Activated T-cell treated with anti-CD3 and anti-CD28 coated beads, Interleukin-2, amount 50 U/mL, for 1 hour (primary cell): ENCODE measurements around the gene PDE10A.

Source experiments
- DNase-seq: peaks from one replicate; pipeline ENCODE4 v3.0.0-alpha.2; 2020

Gene PDE10A

GRCh38 chr6:165662749-165663376, at the start of gene PDE10A:
PDE10A (minus strand) TSS chr6:165663241; CDS start chr6:165662811, 430 bp downstream.
- DNase-seq: no peak

DNA sequence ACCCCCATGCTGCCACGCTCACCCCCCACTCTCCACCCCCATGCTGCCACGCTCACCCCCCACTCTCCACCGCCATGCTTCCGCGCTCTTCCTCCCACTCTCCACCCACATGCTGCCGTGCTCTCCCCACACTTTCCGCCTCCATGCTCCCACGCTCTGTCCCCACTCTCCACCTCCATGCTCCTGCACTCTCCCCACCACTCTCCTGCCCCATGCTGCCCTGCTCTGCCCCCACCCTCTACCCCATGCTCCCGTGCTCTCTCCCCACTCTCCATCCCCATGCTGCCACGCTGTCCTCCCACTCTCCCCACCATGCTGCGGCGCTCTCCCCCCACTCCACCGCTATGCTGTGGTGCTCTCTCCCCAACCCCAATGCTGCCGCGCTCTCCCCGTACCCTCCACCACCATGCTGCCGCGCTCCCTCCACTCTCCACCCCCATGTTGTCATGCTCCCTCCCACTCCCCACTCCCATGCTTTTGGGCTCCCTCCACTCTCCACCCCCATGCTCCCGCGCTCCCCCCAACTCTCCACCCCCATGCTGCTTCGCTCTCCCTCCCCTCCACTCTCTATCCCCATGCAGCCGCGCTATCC, 46.0 kb upstream of the PDE10A start:
- DNase-seq: no peak

- DNase-seq: no peak
These were observed 44.2 kb upstream of the PDE10A start for GRCh38 chr6:165707067-165707853.

DNA sequence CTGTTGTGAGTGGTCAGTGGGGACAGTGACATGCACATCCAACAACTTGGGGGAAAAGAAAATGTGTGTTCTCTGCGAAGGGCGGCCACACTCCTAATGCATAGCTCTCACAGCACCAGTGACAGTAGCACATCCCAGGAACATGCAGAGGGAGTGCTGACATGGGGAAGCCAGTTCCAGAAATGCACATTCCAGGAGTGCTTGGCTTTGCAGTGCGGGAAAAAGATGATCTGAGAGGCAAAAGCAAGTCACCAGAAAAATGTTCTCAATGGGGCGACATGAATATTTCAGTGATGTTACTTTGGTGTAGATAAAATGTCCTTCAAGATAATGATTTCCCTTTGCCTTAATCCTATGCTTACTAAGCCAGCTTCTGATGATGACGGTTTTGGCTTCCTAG, 42.9 kb upstream of the PDE10A start:
- DNase-seq: no peak

GRCh38 chr6:165704045-165704748, 41.2 kb upstream of the PDE10A start:
- DNase-seq: no peak

DNA sequence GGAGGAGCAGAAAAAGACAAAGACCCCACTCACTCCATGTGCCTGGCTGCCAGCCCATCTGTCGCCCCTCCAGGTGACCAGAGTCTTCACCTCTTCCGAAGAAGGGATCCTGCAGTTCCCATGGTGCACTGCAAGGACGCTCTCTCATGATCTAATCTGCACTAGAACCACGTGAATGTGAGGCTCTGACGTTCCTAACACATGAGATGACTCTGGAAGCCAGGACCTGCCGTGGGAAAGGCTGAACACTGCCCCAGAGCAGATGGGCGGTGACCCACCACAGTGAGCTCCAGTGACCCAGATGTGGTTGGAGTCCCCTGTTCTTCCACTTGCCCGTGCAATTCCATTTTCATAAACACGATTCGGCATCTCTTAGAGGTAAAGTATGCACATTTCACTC, 39.6 kb upstream of the PDE10A start:
- no peak for DNase-seq

DNA sequence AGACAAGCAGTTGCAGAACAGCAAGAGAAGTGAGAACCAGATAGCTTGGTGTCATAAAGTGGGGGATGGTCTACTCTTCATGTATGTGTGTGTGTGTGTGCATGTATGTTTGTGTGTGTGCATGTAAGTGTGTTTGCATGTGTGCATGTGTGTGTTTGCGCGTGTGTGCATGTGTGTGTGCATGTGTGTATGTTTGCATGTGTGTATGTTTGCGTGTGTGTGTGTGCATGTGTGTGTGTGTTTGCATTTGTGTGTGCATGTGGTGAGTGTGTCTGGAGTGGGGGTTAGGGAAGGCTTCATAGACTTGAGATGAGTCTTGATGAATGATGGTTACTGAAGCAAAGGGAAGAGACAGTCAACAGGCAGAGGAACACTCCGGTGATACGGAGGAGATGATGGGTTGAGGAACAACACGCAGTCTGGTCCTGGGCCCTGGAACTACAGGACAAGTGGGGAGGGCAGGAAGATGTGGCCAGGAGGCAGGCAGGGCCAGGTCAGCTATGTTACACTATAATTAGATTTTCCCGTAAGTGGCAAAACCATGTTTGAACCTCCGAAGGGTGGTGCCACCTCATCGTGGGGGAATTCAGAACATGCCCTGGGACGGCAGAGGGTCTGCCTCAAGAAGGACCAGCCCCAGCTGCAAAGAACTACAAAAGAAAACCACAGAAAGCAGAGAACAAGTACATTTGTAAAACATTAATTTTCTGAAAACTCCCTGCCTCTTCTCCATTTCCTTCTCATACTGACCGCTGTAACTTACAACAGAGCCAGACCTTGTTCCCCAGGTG, 38.7 kb upstream of the PDE10A start:
- no peak for DNase-seq

GRCh38 chr6:165701005-165701404, 38.0 kb upstream of the PDE10A start:
- DNase-seq: no peak

- DNase-seq: no peak
These were observed 35.8 kb upstream of the PDE10A start for GRCh38 chr6:165698868-165699267.

DNA sequence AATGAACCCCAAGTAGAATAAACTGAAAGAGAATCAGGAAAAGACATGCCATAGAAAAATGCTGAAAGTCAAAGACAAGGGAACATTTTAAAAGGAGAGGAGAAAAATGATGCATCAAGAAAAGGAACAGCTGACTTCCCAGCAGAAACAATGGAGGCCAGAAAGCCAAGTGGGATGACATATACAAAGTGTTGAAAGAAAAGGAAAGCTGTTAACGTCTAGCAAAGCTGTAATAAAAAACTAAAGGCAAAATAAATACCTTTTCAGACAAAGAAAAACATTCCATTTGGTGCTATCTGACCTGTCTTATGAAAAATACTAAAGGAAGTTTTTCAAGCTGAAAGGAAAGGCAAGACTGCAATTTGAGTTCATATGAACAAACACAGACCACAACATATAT, 34.1 kb upstream of the PDE10A start:
- no peak for DNase-seq

DNA sequence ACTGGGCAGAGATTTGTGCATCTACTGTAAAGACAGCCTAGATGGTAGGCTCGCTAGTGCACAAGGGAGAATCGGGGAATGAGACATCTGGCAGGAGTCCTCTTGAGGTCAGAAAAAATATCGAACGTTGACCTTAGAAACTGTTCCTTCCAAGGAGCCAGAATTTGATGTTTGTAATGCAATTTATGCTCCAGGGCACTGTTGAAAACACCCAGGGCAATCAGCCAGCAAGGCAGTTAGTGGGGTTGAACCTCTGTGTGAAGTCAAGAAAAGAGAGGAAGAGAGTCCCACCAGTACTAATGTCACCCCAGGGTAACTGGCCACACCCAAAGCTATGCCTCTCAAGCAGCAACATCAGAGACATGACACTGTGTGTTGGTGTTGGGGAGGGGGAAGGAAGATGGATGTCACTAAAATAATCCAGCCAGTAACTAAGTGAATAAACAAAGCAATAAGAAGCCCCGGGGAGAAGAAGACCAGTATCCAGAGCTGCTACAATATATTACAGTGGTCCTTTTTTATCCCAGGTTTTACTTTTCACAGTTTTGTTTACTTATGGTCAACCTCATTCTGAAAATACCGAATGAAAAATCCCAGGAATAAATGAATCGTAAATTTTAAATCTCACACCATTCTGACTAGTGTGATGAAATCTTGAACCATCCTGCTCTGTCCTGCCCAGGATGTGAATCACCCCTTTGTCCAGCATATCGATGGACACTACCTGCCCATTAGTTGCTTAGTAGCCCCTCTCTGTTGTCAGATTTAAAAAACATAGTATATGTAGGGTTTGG, 32.9 kb upstream of the PDE10A start:
- no peak for DNase-seq

DNA sequence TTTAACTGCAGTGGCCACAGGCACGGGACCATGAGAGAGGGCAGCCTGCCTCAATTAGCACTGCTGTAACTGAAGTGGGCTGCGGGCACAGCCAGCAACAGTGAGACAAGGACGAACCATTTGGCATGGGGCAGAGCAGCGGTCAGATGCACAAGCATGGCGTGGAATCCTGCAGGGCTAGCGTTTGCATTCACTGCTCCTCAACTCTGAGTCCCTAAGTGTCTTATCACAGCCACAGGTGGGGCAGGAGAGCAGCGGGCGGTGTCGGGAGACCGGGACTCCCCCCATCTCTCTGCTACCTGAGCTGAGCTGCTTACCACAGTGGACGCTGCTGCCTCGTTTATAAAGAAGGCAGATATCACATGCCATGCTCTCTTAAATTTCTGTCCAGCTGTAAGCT, 31.3 kb upstream of the PDE10A start:
- DNase-seq: no peak

DNA sequence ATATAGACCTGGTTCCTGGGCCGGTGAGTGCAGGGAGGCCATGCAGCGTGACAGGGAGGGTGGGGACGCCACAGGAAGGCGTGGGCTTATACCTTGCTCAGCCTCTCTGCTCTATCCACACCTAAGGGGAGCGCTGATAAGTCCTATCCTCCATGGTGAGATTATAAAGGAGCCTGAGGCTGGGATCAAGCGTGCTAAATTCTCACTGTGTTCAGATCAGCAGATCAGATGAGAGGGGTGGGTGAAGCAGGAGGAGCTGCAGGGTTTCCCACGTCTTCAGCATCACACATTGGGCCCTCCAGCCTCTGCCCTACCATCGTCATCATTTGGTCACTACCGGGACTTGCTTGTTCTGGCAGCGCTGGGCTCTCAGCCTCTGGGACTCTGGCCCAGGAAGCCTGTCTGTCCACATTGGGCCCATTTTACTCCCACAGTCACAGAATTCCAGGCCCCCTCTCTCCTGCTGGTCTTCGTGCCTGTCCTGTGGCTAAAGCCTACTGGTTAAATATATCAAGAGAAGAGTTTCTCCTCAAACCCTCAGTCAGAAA, 29.1 kb upstream of the PDE10A start:
- DNase-seq: no peak

GRCh38 chr6:165689699-165690098, 26.7 kb upstream of the PDE10A start:
- DNase-seq: no peak

GRCh38 chr6:165686596-165687365, 23.7 kb upstream of the PDE10A start:
- DNase-seq: no peak

- DNase-seq: no peak
These were observed 22.3 kb upstream of the PDE10A start for GRCh38 chr6:165685302-165685701.

DNA sequence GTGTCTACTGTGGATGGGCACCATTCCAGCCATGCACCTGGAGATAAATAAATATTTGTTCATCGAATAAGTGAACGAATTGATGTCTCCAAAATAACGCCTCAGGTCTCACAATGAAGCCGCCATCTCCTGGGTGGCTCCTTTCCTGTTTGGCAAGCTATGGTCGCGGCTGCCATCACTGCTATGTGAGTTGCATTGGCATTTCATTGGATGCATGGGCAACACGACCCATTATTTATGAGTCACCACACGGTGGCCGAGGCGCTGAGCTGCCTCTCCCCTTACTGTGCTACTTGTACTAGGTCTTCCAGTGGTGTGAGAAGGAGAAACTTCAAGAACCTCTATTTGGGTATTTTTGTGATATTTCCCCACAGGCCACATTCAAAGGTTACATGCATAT, 21.3 kb upstream of the PDE10A start:
- no peak for DNase-seq

DNA sequence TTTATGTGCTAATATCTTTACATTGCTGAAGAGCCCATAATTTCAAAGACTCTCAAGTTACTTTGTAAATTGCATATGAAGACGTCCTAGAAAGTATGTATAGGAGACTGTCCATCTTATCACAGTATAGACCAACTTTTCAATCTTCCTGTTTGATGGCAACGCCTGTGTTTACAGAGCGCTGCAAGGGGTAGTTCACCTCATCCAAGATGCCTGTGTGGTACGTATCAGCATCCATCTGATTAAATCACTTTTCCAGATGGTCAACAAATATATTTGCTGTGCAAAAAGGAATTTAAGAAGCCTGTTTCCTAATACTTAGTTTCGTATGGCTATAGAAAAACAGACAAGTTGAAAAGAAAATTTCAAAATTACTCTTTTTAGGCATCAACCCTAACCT, 17.9 kb upstream of the PDE10A start:
- no peak for DNase-seq

- no peak for DNase-seq
These were observed 16.3 kb upstream of the PDE10A start for GRCh38 chr6:165679326-165679725.

DNA sequence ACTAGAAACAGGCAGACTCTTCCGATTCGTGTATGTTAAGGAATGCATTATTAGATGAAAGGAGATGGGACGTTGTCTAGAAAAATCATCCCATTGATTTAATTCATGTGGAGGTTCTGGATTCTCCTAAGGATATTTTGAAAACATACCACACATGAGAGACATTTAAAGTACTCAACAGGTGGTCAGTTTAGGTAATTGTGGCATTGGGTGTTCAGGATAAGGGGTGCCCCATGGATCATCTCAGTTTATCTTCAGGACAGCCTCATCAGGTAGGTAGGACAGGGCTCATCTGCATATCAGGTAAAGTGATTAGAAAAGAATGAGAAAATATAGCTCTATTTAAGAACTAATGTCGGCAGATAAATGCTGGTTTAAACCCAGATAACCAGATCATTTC, 15.9 kb upstream of the PDE10A start:
- no peak for DNase-seq

GRCh38 chr6:165678429-165678828, 15.4 kb upstream of the PDE10A start:
- no peak for DNase-seq
